Body of pancreas (tissue), 4 donors: ENCODE measurements around the gene RCC2.

Experiments
- CTCF ChIP-seq, 7 experiments: fragments of 450-650 bp in 4 of 7; fragments of 200-600 bp in 3 of 7; sonication (generic) in 3 of 7; IDR thresholded peaks; one replicate each; pipeline ENCODE4 v1.5.1; 2016 to 2019; ENCODE audit warnings: antibody characterized with exemption in 7 of 7
- POLR2A ChIP-seq, 3 donors: fragments of 450-650 bp; IDR thresholded peaks; one replicate each; pipeline ENCODE4 v1.6.1; 2016; ENCODE audit warnings: antibody characterized with exemption in 3 of 3, mild to moderate bottlenecking in 2 of 3

GRCh38 chr1:17422461-17422860 lies 17.0 kb downstream of the RCC2 start:
- TF ChIP-seq CTCF (IDR thresholded peaks at IDR 0.05) (no peak), POLR2A (IDR thresholded peaks at IDR 0.05) (no peak)
